ENCODE data around the gene TGFBR3. TPM values are rescaled to one million over a fixed set of nuclear protein-coding genes. Genes with fewer than 3 reads are reported as not detected.

TGFBR3 gene
- polyA plus RNA-seq, 1 donor (not counting 4 experiments of a cell fraction or from before 2014, with no cell fraction given): 1.2 TPM

- DNase-seq (ENCODE audit: low read depth, low spot score): no peak
- no peaks in the 10 kb centered on the region for H3K9me3 ChIP-seq (ENCODE audit: control insufficient read depth, low read depth, low read length)
- peak overlapping the region; percentile 89 for H2AFZ ChIP-seq (ENCODE audit: control insufficient read depth, low read length)
- dilution Hi-C loops (cut with MboI; ENCODE audit: extremely low pct_ligation_motif_present, low sequenced_read_pairs): no loop called here
- H3K4me1 ChIP-seq (ENCODE audit: control insufficient read depth, extremely low read depth, insufficient read depth, low read length): peaks cover 18% of the 10 kb centered on the region
- H3K4me2 ChIP-seq (ENCODE audit: control insufficient read depth, extremely low read depth, insufficient read depth, low read depth, low read length): peak overlapping the region; percentile 98
- peak overlapping the region; percentile 68 to 84 (median 75) for H3K4me3 ChIP-seq (ENCODE audit: control insufficient read depth in 2 of 3, extremely low read depth in 1 of 3, insufficient read depth in 2 of 3, low read depth in 1 of 3, low read length in 3 of 3)
- H4K20me1 ChIP-seq (ENCODE audit: control insufficient read depth, extremely low read depth, insufficient read depth, low read length): no peaks in the 10 kb centered on the region
- TF ChIP-seq CTCF (optimal IDR thresholded peaks at IDR 0.05 in 1 of 3, IDR thresholded peaks at IDR 0.05 in 1 of 3, conservative IDR thresholded peaks at IDR 0.05 in 1 of 3; ENCODE audit: extremely low read depth in 1 of 3, insufficient read depth in 2 of 3, low read length in 3 of 3) (no peak), EZH2 (IDR thresholded peaks at IDR 0.05; ENCODE audit: low read length) (no peak)
- no peaks in the 10 kb centered on the region for H3K27me3 ChIP-seq (ENCODE audit: control insufficient read depth, extremely low read depth, insufficient read depth, low read length)
- FAIRE-seq: no peak
- no peaks in the 10 kb centered on the region for H3K9me1 ChIP-seq (ENCODE audit: control insufficient read depth, extremely low read depth, insufficient read depth, low read length)
- no peak overlapping the region for H3K27ac ChIP-seq (ENCODE audit: control insufficient read depth, insufficient read depth, low read length)
- no peaks in the 10 kb centered on the region for H3K36me3 ChIP-seq (ENCODE audit: control insufficient read depth in 2 of 2, extremely low read depth in 1 of 2, insufficient read depth in 2 of 2, low read length in 2 of 2)
- peak overlapping the region; percentile 67 for H3K9ac ChIP-seq (ENCODE audit: control insufficient read depth, extremely low read depth, insufficient read depth, low read length)
- no peaks in the 10 kb centered on the region for H3K79me2 ChIP-seq (ENCODE audit: control insufficient read depth, insufficient read depth, low read length)
Observed at GRCh38 chr1:91885213-91885715, 687 bp downstream of the TGFBR3 start.

- H3K27me3 ChIP-seq (ENCODE audit: control insufficient read depth, extremely low read depth, insufficient read depth, low read length): no peaks in the 10 kb centered on the region
- dilution Hi-C loops (cut with MboI; ENCODE audit: extremely low pct_ligation_motif_present, low sequenced_read_pairs): no loop called here
- FAIRE-seq (peak; percentile 63), DNase-seq (ENCODE audit: low read depth, low spot score) (no peak)
- H3K9me3 ChIP-seq (ENCODE audit: control insufficient read depth, low read depth, low read length): no peaks in the 10 kb centered on the region
- H3K79me2 ChIP-seq (ENCODE audit: control insufficient read depth, insufficient read depth, low read length): no peaks in the 10 kb centered on the region
- peak overlapping the region; percentile 68 to 84 (median 75) for H3K4me3 ChIP-seq (ENCODE audit: control insufficient read depth in 2 of 3, extremely low read depth in 1 of 3, insufficient read depth in 2 of 3, low read depth in 1 of 3, low read length in 3 of 3)
- H3K4me2 ChIP-seq (ENCODE audit: control insufficient read depth, extremely low read depth, insufficient read depth, low read depth, low read length): peak overlapping the region; percentile 98
- no peaks in the 10 kb centered on the region for H3K9me1 ChIP-seq (ENCODE audit: control insufficient read depth, extremely low read depth, insufficient read depth, low read length)
- peak overlapping the region; percentile 35 for H2AFZ ChIP-seq (ENCODE audit: control insufficient read depth, low read length)
- H4K20me1 ChIP-seq (ENCODE audit: control insufficient read depth, extremely low read depth, insufficient read depth, low read length): no peaks in the 10 kb centered on the region
- no peak for TF ChIP-seq CTCF (optimal IDR thresholded peaks at IDR 0.05 in 1 of 3, IDR thresholded peaks at IDR 0.05 in 1 of 3, conservative IDR thresholded peaks at IDR 0.05 in 1 of 3; ENCODE audit: extremely low read depth in 1 of 3, insufficient read depth in 2 of 3, low read length in 3 of 3)
- peak; percentile 62 for TF ChIP-seq EZH2 (IDR thresholded peaks at IDR 0.05; ENCODE audit: low read length)
- H3K9ac ChIP-seq (ENCODE audit: control insufficient read depth, extremely low read depth, insufficient read depth, low read length): peak overlapping the region; percentile 67
- no peaks in the 10 kb centered on the region for H3K36me3 ChIP-seq (ENCODE audit: control insufficient read depth in 2 of 2, extremely low read depth in 1 of 2, insufficient read depth in 2 of 2, low read length in 2 of 2)
- no peak overlapping the region for H3K27ac ChIP-seq (ENCODE audit: control insufficient read depth, insufficient read depth, low read length)
- H3K4me1 ChIP-seq (ENCODE audit: control insufficient read depth, extremely low read depth, insufficient read depth, low read length): peaks cover 14% of the 10 kb centered on the region
Observed at GRCh38 chr1:91884459-91885212, 1.3 kb downstream of the TGFBR3 start.

All from keratinocyte (primary cell).